RWPE2 (cell line): ENCODE data around the gene ADSS1.
A peak's percentile ranks its signal among the peaks of the same experiment; 100 is the strongest.

ENCODE experiments used
- ATAC-seq: fragments of 200-7000 bp; cut with Tn5 transposase; 3 replicates; pipeline ENCODE4 v1.9.1; 2021; ENCODE audit warnings: low read depth
- DNase-seq: peaks from one replicate; pipeline ENCODE4 v3.0.0-alpha.2; 2020; ENCODE audit warnings: low spot score
- H3K27ac ChIP-seq: fragments of 450-650 bp; 2 replicates; pipeline ENCODE4 v1.5.1; 2017; ENCODE audit warnings: mild to moderate bottlenecking; ENCODE audit not compliant: poor library complexity, severe bottlenecking
- H3K27me3 ChIP-seq: fragments of 250-450 bp; sonication (Bioruptor Pico); 2 replicates; pipeline ENCODE4 v1.5.1; 2021; ENCODE audit warnings: mild to moderate bottlenecking, moderate library complexity; ENCODE audit not compliant: insufficient read depth, poor library complexity, severe bottlenecking
- H3K36me3 ChIP-seq: fragments of 250-450 bp; sonication (Bioruptor Pico); 2 replicates; pipeline ENCODE4 v1.5.1; 2020; ENCODE audit warnings: low read depth, mild to moderate bottlenecking, moderate library complexity
- H3K4me1 ChIP-seq: fragments of 250-450 bp; sonication (Bioruptor Pico); 2 replicates; pipeline ENCODE4 v1.5.1; 2021; ENCODE audit warnings: mild to moderate bottlenecking, moderate library complexity; ENCODE audit not compliant: insufficient read depth, poor library complexity, severe bottlenecking
- H3K4me3 ChIP-seq: fragments of 250-450 bp; sonication (Bioruptor Pico); 2 replicates; pipeline ENCODE4 v1.5.1; 2021; ENCODE audit warnings: mild to moderate bottlenecking, moderate library complexity; ENCODE audit not compliant: severe bottlenecking
- H3K9me3 ChIP-seq: fragments of 250-450 bp; sonication (Bioruptor Pico); 2 replicates; pipeline ENCODE4 v1.5.1; 2021; ENCODE audit warnings: mild to moderate bottlenecking, moderate library complexity; ENCODE audit not compliant: severe bottlenecking
- CTCF ChIP-seq: fragments of 450-650 bp; IDR thresholded peaks from one replicate; pipeline ENCODE4 v1.5.1; 2017; ENCODE audit warnings: mild to moderate bottlenecking, moderate library complexity; ENCODE audit not compliant: poor library complexity, severe bottlenecking

ADSS1 gene

DNA sequence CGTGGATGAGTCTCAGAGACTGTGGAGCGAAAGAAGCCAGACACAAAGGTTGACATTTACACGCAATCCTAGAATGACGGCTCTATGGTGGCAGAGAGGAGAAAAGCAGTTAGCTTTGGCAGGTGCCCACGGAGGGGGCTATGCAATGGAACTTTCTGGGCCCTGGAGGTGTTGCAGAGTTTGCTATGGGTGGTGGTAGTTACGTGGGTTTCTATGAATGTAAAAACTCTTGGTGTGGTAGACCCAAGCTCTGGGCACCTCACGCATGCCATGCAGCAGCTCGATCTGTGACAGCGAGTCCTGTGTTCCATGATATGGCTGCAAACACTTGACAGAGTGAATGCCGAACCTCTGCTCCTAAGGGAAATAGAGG is 39.6 kb upstream of the ADSS1 start:
- Histone ChIP-seq H3K4me3 (no peak overlapping the region), H3K27me3 (no peaks in the 10 kb centered on the region), H3K4me1 (peaks cover 62% of the 10 kb centered on the region), H3K27ac (no peak overlapping the region), H3K9me3 (no peaks in the 10 kb centered on the region), H3K36me3 (no peaks in the 10 kb centered on the region)
- no peak for ATAC-seq
- DNase-seq: no peak
- no peak for TF ChIP-seq CTCF

GRCh38 chr14:104685216-104685997 is 38.6 kb upstream of the ADSS1 start:
- Histone ChIP-seq H3K9me3 (no peaks in the 10 kb centered on the region), H3K4me1 (peaks cover 56% of the 10 kb centered on the region), H3K36me3 (no peaks in the 10 kb centered on the region), H3K4me3 (no peak overlapping the region), H3K27me3 (no peaks in the 10 kb centered on the region), H3K27ac (peak overlapping the region; percentile 2)
- peak; percentile 36 for TF ChIP-seq CTCF
- DNase-seq (no peak), ATAC-seq (no peak)

DNA sequence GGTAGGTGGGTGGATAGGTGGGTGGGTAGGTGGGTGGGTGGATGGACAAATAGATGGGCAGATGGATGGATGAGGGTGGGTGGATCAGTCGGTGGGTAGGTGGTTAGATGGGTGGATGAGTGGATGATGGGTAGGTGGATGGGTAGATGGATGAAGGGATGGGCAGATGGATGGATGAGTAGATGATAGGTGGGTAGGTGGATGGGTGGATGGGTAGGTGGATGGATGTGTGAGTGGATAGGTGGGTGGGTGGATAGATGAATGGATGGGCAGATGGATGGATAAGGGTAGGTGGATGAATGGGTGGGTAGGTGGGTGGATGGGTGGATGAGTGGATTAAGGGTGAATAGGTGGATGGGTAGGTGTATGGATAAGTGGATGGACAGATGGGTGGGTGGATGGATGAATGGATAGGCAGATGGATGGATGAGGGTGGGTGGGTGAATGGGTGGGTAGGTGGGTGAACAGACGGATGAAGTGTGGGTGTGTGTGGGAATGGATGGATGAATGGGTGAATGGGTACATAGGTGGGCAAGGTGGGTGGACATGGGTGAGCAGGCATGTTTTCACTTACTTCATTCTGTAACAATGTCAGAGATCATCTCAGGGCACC is 37.9 kb upstream of the ADSS1 start:
- Histone ChIP-seq H3K36me3 (peaks cover 6% of the 10 kb centered on the region), H3K27me3 (no peaks in the 10 kb centered on the region), H3K4me1 (peaks cover 53% of the 10 kb centered on the region), H3K9me3 (no peaks in the 10 kb centered on the region), H3K4me3 (no peak overlapping the region), H3K27ac (peak overlapping the region; percentile 97)
- TF ChIP-seq CTCF: no peak
- DNase-seq: no peak
- ATAC-seq: no peak

DNA sequence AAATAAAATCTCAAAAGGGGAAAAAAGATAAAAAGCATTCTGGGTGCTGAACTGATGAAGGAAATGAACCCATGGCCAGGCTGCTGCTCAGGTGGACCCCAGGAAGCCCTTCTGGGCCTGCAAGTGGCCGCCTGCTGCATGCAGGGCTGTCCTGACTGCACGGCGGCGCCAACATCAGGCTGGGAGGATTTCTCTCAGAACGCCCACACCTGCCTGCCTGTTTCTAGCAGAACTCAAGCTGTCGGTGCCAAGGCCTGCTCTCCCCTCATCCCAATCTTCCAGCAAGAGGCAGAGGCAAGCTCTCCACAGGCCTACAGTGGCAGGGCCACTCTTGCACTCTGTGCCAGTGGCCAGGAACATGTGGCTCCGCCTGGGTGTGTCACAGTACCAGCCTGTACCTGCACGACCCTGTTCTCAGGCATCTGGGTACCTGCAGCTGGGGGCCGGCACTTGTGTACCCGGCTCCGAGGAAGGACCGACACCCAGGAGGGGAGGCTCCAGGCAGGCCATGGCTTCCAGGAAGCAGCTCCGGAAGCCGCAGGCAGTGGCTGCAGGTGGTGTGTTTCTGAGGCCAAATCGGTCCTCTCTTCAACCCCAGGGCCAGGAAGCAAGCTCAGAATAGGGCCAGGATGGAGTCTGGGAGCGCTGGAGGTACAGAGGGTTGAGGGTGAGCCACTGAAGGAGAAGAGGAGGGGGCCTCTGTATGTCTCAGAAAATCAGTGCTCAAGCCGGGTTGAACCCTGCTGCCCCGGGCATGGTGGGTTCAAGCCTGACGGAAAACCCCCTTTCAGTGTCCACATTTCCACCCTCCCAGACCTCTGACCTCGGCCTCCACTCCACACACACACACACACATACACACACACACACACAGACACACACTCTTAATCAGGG is 37.2 kb upstream of the ADSS1 start:
- Histone ChIP-seq H3K36me3 (peaks cover 14% of the 10 kb centered on the region), H3K4me1 (peaks cover 49% of the 10 kb centered on the region), H3K27ac (peak overlapping the region; percentile 97), H3K9me3 (no peaks in the 10 kb centered on the region), H3K27me3 (no peaks in the 10 kb centered on the region), H3K4me3 (no peak overlapping the region)
- ATAC-seq (no peak), DNase-seq (no peak)
- TF ChIP-seq CTCF: no peak
